HPDE6-E6E7 (cell line): ENCODE data around the gene MGAT4C.
"Not testable (repeated sequence)": the region's sequence is repeated elsewhere in the genome, so short reads cannot be mapped to it uniquely, and the experiment has no call there.

Experiments used
- DNase-seq: peaks from one replicate; pipeline ENCODE4 v3.0.0; 2011; ENCODE audit warnings: missing footprints; ENCODE audit errors: extremely low spot score

The MGAT4C gene

GRCh38 chr12:86256163-86256562 is at the start of gene MGAT4C:
TSS of gene MGAT4C (minus strand) at chr12:86256391.
- no peak for DNase-seq

GRCh38 chr12:86296396-86296795 is 40.2 kb upstream of the MGAT4C start:
- DNase-seq, result not testable (repeated sequence)

DNA sequence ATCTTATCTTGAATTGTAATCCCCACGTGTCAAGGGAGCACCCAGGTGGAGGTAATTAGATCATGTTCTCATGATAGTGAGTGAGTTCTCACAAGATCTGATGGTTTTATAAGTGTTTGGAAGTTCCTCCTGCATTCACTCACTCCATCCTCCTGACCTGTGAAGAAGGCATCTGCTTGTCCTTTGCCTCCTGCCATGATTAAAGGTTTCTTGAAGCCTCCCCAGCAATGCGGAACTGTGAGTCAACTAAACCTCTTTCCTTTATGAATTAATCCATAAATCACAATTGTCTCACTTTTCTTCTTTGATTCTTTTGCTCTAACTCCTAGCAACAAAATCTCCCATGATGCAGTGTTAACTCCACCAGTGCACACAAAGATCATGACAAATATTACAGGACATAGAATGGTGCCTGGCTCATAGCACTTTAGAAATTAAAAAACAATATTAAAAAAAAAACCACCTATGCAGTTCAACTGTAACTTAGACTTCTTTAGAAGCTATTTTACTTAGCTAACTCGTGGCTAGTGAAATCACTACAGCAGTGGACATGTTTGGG is 37.6 kb upstream of the MGAT4C start:
- DNase-seq, result no peak

GRCh38 chr12:86292480-86292879 is 36.3 kb upstream of the MGAT4C start:
- no peak for DNase-seq

DNA sequence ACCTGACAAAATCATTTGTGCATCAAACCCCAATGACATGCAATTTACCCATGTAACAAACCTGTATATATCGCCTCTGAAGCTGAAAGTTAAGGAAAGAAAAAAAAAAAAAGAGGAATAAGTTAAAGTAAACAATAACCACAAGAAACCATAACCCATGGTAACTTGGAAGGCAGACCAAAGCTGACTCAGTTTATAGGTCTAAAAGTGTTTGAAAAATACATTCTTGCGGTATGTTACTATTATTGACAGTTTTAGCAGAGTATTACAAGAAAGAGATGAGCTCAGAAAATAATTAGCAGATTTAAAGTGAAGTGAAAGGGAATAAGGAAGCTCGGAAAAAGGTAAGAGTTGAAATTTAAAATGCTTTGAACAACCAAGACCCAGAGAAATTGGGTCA is 34.4 kb upstream of the MGAT4C start:
- DNase-seq, result no peak

- DNase-seq, result no peak
Measured at GRCh38 chr12:86286119-86286518, 29.9 kb upstream of the MGAT4C start.

DNA sequence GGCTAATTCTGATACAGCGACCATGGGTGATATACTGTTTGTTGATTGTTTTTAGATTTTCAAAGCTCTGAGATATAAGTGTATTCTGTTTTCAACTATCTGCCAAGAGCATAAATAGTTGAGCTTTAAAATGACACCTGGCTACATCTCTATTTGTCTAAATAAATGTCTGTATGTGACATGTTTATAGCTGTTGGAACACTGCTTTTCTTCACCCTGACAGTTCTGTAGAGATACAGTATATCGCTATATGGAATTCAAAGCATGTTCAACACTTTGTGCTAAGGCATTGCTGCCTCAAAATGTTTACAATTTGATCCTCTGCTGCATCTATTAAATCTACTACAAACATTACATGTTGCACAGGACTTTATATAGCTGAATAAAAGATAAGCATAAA is 27.4 kb upstream of the MGAT4C start:
- DNase-seq, result no peak

- no peak for DNase-seq
Measured at GRCh38 chr12:86275356-86275755, 19.2 kb upstream of the MGAT4C start.

GRCh38 chr12:86265329-86265695 is 9.1 kb upstream of the MGAT4C start:
- no peak for DNase-seq

DNA sequence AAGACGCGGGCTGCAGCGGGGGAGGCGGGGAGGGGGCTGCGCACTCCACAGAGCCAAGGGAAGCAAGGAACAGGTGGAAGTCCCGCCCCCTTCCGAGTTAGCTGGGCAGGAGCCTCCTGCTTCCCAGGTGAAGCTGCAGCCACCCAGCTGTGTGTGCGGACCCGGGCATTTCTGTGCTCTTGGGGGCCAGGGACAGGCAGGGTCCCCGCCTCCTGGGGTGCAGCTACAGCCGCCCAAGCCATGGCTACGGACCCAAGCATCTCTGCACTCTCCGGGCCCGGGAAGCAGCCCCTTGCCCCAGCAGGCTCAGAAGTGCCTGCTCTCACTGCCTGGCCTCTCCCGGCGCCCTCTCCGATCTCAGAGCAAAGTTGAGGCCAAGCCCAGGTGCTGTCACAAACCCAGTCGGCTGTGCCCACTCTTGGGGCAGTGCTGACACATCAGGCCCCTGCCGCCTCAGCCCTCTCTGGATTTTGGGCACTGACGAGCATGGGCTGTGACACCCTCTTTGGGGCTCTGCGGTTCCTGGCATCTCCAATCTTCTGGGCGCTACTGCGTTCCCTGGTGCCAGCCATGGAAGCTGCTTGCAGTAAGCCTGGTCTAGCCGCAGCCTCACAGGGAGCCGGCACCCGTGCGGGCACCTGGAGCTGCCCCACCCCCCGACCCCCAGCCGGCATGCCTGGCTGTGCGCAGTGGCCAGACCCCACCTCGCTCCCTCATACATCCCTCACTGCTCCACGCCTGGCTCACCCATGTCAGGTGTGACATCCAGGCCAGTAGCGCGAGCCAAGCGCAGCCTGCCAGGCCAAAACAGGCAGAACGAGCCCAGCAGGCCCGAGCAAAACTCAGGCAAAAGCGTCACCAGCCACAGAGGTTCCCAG is 8.5 kb upstream of the MGAT4C start:
- no peak for DNase-seq

GRCh38 chr12:86261578-86261977 is 5.4 kb upstream of the MGAT4C start:
- DNase-seq, result no peak

DNA sequence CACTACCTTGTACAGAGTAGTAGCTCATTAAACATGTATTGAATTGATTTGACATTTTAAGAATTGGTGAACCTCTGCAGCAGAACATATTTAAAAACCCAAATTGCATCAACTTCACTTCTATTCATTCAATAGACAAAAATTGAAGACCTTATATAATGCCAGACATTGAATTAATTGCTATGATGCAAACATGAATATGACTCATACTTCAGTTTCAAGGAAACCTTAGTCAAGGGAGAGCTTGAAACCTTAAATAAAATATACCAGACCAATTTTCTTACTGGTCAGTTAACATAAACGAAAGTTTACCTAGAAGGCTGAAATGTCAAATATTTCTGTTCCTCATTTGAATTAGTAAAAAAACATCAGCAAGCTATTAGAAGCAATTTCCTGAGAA is 5.0 kb upstream of the MGAT4C start:
- no peak for DNase-seq

DNA sequence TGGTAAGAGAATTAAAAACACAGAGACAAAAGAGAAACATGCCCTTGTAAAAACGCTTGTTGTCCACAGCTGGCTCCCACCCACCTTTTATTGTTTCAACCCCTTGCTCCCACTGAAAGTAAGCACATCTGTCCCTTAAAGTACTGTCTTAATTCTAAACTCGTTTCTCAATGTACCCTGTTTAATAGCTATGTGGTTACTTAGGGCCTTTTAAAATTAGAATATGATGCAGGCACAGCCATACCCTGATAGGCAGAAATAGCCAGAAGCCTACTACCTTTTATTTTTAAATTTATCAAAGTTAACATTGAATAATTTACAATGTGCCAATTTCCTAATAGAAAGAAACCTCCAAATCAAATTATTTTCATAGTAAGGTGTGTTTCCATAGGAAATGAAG is 4.0 kb upstream of the MGAT4C start:
- no peak for DNase-seq

DNA sequence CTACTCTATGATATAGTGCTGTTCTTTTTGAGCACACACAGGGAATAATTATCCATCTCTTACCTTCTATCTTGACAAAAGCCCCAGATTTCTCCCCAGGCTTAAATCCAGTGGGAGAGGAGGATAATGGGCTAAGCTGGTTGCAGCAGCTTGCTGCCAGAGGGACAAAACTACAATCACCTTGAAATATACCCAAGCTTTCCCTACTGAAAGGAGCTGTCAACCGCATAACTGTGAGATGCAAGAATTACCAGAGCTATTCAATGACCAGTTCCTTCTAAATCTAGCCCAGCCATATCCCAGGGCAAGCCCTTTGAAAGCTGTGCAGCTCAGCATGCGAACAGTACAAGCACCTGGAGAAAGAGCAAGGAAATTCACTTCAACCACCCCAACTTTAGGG is 943 bp upstream of the MGAT4C start:
- no peak for DNase-seq

GRCh38 chr12:86254399-86255107 is 1.6 kb downstream of the MGAT4C start:
- DNase-seq, result no peak

GRCh38 chr12:86249851-86250250 is 6.3 kb downstream of the MGAT4C start:
- no peak for DNase-seq

DNA sequence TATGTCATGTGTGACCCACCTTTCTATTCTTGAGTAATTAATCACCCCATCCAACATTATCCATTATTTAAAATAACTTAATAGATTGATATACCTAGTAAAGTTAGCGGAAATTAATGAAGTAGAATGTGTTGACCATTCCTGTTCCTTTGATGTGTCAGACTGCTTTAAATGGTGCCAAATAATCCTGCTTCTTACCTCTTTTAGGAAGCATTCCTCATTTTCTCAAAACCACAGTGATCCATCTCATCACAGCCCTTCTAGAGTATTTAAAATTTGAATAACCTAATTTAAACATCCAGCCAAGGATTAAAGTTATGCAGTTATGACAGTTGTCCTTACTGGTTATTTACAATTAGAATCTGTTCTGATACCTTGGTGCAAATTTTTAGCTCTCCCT is 6.9 kb downstream of the MGAT4C start:
- no peak for DNase-seq

- DNase-seq, result no peak
Measured at GRCh38 chr12:86247871-86248270, 8.3 kb downstream of the MGAT4C start.

- DNase-seq, result no peak
Measured at GRCh38 chr12:86241600-86241999, 14.6 kb downstream of the MGAT4C start.

DNA sequence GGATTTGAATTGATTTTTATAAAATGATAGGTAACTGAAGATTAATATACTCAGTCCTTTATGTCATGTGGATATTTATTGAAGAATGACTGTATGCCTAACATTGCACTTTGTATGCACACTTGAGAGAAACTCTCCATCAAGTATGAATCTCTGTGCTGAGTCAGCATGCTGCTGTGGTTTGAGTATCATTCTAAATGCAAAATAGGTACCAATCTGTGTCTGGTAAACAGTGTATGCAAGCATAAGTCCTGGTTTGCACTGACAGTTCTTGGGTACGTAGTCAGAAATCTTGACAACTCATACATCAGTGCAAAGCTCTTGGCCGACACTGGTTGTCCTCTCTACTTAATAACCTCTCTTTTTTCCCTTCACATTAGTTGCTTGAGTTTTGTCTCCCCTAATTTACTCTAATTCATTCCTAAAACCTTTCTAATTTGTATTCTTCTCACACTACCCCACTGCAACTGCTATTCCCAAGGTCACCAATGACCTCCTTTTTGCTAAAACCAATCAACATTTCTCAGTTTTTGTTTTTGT is 21.8 kb downstream of the MGAT4C start:
- DNase-seq, result no peak

DNA sequence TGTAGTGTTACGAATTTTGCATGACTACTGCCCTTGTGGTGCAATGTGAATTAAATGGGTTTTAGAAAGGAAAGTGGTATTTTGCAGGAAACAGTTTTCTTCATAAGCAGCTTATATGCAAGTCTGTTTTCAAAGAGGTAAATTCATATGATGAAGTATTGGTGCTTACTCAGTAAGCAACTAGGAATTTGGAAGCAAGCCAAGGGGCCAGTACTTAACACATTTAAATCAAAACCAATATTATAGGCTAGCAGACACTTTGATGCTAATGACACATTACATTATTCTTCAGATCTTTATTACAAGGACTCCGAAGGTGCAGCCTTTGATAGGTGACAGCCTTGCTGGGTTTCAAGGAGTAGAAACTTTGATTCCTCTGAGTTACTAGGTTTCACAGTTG is 23.1 kb downstream of the MGAT4C start:
- DNase-seq, result no peak

GRCh38 chr12:86230516-86231146 is 25.6 kb downstream of the MGAT4C start:
- no peak for DNase-seq
